PC-3 (cell line): Measurements from ENCODE around the gene RYR2.

Experiments
- EZH2 ChIP-seq: fragments of 300-600 bp; sonication (generic); IDR thresholded peaks from one replicate; pipeline ENCODE4 v1.6.1; 2017; ENCODE audit warnings: antibody characterized with exemption, mild to moderate bottlenecking, low read length; ENCODE audit not compliant: unreplicated experiment
- EZH2phosphoT487 ChIP-seq: fragments of 300-600 bp; sonication (generic); IDR thresholded peaks from 2 replicates; pipeline ENCODE4 v1.6.1; 2018; ENCODE audit warnings: mild to moderate bottlenecking, antibody characterized with exemption, low read length, borderline replicate concordance
- TF ChIP-seq, protein P1 (sequence below): fragments of 300-600 bp; sonication (generic); conservative IDR thresholded peaks from 2 replicates; pipeline ENCODE4 v1.5.1; 2017; ENCODE audit warnings: antibody characterized with exemption, low read depth, mild to moderate bottlenecking, low read length

DNA sequence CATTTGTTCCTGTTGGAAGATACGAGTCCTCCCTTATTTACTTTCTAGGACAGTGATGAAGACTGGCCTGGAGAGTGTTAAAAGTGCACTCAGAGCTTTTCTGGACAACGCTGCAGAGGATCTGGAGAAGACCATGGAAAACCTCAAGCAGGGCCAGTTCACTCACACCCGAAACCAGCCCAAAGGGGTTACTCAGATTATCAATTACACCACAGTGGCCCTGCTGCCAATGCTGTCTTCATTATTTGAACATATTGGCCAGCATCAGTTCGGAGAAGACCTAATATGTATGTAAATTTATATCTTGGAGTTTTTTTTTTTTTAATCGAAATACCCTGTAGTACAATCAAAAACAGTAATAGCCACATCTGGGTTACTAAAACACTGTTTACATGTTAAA lies 658.2 kb downstream of the RYR2 start:
- TF ChIP-seq, protein P1, sequence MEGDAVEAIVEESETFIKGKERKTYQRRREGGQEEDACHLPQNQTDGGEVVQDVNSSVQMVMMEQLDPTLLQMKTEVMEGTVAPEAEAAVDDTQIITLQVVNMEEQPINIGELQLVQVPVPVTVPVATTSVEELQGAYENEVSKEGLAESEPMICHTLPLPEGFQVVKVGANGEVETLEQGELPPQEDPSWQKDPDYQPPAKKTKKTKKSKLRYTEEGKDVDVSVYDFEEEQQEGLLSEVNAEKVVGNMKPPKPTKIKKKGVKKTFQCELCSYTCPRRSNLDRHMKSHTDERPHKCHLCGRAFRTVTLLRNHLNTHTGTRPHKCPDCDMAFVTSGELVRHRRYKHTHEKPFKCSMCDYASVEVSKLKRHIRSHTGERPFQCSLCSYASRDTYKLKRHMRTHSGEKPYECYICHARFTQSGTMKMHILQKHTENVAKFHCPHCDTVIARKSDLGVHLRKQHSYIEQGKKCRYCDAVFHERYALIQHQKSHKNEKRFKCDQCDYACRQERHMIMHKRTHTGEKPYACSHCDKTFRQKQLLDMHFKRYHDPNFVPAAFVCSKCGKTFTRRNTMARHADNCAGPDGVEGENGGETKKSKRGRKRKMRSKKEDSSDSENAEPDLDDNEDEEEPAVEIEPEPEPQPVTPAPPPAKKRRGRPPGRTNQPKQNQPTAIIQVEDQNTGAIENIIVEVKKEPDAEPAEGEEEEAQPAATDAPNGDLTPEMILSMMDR: no peak
- TF ChIP-seq EZH2phosphoT487: no peak
- TF ChIP-seq EZH2: no peak
